Epithelial cell of esophagus (primary cell): ENCODE results near the gene WDR93.
"Not testable (repeated sequence)": the region's sequence is repeated elsewhere in the genome, so short reads cannot be mapped to it uniquely, and the experiment has no call there.

ENCODE experiments used
- DNase-seq: peaks from one replicate; pipeline ENCODE4 v3.0.0; 2010; ENCODE audit warnings: low read depth
- H3K4me3 ChIP-seq: 2 replicates; pipeline ENCODE4 v1.5.1; 2011; ENCODE audit warnings: mild to moderate bottlenecking, low read length, control low read depth
- TF ChIP-seq, protein P1 (sequence below): IDR thresholded peaks from 2 replicates; pipeline ENCODE4 v1.5.1; 2011; ENCODE audit warnings: low read depth, mild to moderate bottlenecking, low read length, control low read depth, inconsistent platforms; ENCODE audit not compliant: insufficient read depth; ENCODE audit errors: missing control alignments

Gene WDR93

DNA sequence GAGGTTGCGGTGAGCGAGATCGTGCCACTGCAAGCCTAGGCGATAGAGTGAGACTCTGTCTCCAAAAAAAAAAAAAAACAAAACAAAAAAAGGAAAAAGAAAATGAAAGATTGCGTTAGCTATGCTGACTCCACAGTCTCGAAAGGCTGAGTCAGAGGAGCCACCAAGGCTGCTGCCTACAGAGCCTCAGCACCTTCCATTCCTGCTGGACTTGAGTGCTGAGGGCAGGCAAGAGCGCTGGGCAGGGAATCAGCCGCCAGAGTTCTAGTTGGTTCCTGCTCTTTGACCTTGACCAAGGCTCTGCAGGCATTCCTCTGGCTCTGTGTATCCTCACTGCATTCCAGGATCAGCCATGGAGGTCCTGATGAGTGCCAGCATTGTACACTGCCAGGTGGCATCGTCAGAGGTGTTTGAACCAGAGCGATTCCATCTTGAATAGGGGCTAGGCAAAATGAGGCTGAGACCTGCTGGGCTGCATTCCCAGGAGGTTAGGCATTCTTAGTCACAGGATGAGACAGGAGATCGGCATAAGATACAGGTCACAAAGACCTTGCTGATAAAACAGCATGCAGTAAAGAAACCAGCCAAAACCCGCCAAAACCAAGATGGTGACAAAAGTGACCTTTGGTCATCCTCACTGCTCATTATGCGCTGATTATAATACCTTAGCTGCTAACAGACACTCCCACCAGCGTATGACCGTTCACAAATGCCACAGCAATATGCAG, 91.4 kb downstream of the WDR93 start:
- peak; percentile 92 for DNase-seq
- TF ChIP-seq, protein P1, sequence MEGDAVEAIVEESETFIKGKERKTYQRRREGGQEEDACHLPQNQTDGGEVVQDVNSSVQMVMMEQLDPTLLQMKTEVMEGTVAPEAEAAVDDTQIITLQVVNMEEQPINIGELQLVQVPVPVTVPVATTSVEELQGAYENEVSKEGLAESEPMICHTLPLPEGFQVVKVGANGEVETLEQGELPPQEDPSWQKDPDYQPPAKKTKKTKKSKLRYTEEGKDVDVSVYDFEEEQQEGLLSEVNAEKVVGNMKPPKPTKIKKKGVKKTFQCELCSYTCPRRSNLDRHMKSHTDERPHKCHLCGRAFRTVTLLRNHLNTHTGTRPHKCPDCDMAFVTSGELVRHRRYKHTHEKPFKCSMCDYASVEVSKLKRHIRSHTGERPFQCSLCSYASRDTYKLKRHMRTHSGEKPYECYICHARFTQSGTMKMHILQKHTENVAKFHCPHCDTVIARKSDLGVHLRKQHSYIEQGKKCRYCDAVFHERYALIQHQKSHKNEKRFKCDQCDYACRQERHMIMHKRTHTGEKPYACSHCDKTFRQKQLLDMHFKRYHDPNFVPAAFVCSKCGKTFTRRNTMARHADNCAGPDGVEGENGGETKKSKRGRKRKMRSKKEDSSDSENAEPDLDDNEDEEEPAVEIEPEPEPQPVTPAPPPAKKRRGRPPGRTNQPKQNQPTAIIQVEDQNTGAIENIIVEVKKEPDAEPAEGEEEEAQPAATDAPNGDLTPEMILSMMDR = no peak

DNA sequence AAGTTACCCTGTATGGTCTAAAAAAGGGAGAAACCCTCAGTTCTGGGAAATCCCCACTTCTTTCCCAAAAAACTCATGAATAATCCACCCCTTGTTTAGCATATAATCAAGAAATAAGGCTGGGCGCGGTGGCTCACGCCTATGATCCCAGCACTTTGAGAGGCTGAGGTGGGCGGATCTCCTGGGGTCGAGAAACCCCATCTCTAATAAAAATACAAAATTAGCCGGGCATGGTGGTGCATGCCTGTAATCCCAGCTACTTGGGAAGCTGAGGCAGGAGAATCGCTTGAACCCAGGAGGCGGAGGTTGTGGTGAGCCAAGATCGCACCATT, 92.0 kb downstream of the WDR93 start:
- not testable (repeated sequence) for DNase-seq, H3K4me3 ChIP-seq

More for the DNA sequence above, 91.4 kb downstream of the WDR93 start:
- H3K4me3 ChIP-seq = no peak overlapping the region

DNA sequence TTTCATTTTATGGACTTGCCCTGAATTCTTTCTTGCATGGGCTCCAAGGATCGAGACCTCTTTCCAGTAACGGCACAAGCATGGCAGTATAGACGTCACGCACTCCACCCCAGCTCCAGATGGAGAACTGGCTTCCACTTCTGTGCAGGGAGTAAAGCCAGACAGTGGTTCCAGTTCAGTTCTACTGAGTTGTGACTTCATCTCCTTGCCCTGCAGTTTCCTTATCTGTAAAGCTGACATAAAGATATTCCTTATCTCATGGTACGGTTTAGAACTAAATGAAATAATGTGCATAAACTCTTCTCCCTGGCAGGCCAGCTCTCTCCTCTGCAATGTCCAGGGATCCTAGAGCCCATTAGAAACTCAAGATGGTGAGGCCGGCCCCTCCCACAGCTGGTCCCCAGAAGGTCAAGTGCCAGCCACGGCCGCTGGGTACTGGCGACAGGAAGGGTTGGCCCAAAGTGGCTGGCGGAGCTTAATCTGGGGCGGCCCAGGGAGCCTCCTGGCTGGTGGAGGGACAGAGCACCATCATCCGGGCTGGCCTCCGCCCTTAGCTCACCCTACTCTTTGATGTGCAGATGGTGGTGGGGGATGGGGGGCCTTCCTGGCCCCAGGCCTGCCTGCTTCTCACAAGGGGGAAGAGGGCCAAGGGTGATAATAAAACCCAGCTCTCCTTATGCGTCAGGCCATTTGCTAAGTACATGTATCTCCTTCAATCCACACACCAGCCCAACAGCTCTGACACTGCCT, 92.7 kb downstream of the WDR93 start:
- H3K4me3 ChIP-seq = no peak overlapping the region
- TF ChIP-seq, protein P1 = no peak
- DNase-seq = no peak

DNA sequence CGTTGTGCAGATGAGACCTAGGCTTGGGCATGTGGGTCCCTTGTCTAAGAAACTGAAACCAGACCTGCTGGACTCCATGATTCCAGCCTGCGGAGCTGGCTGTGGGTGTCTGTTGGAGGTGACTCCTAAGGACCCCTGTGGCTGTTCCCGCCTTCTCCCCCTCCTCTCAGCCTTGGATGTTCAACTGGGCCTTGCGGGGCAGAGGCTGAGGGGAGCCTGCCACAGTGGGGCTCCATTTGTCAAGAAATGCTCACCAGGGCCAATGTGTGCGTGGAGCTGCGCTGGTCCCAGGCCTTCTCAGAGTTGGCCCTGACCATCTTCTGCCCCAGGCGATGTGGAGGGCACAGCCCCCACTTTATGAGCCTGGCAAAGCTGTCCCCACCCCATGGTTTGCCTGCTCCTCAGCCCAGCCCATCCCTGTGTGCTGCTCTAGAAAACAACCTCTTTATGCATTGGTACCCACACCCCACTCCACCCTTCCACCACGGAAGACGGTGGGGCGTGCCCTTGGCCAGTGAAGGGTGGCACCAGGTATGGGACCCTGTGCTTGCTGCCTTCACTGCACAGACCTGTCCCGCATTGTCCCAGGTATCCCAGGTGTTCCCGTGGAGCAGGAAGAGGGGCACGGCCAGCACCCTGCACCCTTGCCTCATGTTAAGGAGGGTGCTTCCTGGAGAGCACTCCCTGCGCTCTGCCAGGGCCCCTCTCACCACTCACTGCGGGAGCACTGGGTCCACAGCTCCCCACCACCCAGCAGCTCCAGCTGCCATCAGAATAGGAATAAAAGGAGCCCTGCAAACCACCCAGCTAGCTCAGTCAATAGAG, 93.5 kb downstream of the WDR93 start:
- TF ChIP-seq, protein P1 = no peak
- DNase-seq = no peak
- H3K4me3 ChIP-seq = no peak overlapping the region

DNA sequence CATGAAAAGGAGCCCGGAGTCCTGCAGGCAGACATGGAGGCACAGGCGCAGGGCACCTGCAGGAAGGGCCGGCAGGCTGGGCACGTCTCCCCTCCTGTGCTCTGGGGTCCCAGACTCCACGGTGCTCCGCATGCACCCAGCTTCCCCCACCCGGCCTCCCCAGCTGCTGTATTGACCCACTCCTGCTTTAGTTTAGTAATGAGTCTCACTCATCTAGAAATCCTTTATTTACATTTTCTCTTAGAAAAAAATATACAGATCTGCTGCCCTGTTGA, 94.0 kb downstream of the WDR93 start:
- no peak for DNase-seq
- TF ChIP-seq, protein P1 = no peak
- no peak overlapping the region for H3K4me3 ChIP-seq

DNA sequence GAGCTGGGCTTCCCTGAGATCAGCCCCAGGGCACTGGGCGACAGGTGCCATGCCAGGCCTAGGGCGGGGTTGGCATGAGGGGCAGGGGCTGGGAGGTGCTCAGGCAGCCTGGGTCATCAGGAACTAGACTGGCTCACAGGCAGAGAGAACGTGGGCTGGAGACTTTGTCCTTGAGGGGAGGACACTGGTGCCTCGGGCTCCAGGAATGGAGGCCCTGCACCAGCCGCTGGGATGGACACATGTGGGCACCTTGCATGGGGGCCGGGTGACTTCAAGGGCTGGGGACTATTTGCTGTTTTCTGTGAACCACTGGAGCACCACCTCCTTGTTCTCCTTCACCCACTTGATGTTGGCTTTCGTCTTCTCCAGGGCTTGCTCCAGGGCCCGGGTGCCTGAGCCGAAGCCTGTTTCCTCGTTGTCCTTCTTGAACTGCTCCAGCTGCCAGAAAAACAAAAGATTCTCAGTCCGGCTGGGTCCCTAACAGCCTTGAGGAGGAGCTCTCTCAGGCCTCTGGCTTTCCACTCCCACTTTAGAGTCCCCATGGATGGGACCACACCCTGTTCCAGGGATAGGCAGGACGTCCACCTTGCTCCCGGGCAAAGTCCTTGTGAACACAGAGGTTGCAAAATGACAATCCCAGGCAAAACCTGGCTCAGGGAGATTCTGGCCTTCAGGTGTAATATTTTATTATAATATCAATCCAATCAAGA, 94.6 kb downstream of the WDR93 start:
- H3K4me3 ChIP-seq = no peak overlapping the region
- DNase-seq = no peak
- TF ChIP-seq, protein P1 = no peak

DNA sequence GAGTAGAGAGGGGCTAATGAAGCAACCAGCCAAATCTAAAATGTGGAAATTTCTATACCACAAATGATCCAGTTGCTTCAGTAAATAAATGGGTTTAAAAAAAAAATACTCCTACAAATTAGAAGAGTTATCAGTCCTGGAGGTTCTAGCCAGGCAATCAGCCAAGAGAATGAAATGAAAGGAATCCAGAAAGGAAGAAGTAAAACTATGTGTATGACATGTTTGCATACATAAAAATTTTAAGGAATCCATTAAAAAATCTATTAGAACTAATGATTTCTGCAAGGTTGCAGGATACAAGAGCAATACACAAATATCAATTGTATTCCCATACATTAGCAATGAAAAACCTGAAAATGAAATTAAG, 95.1 kb downstream of the WDR93 start:
- TF ChIP-seq, protein P1 = no peak
- DNase-seq = no peak
- no peak overlapping the region for H3K4me3 ChIP-seq
